ENCODE data around the gene TECR.

GRCh38 chr19:14511229-14511593 is 18.2 kb upstream of the TECR start:
- TF ChIP-seq CTCF (IDR thresholded peaks at IDR 0.05; ENCODE audit: low read length) (no peak), EZH2 (optimal IDR thresholded peaks at IDR 0.05; ENCODE audit: low read depth, low read length) (no peak)

All from MM.1S (cell line).